ENCODE results near the gene ETFA. TPM values are rescaled to one million over a fixed set of nuclear protein-coding genes. Genes with fewer than 3 reads are reported as not detected.

The ETFA gene
- total RNA-seq, 1 experiment from 2014 or later = 84.4 TPM

- DNase-seq (ENCODE audit: low spot score) (no peak), ATAC-seq (no peak)
- Mint-ChIP-seq H3K9me3 (no peaks in the 10 kb centered on the region), H3K27me3 (ENCODE audit: low read depth) (peaks cover 97% of the 10 kb centered on the region), H3K4me1 (peaks cover 34% of the 10 kb centered on the region), H3K27ac (no peak overlapping the region), H3K4me3 (peak overlapping the region; percentile 70), H3K36me3 (no peaks in the 10 kb centered on the region)
- ChIA-PET POLR2A (interaction anchor here (2.8 kb wide), 1 partner anchor 9 kb away, joined by 29 read pairs; the partner anchor contains the start of gene ISL2), CTCF (interaction anchor here (0.6 to 2.7 kb wide), 5 partner anchors 9 to 272 kb away, joined by 3 to 20 read pairs (median 5); partner anchors contain the start of gene ISL2)
- TF ChIP-seq FOXP1 (CRISPR knock-in tag; IDR thresholded peaks at IDR 0.05; ENCODE audit: borderline replicate concordance) = no peak
- TF ChIP-seq NFYB (CRISPR knock-in tag; conservative IDR thresholded peaks at IDR 0.05; ENCODE audit: low read depth) = no peak
- TF ChIP-seq SOX15 (CRISPR knock-in tag; IDR thresholded peaks at IDR 0.05) = no peak
- no peak for TF ChIP-seq ZBTB21 (CRISPR knock-in tag; IDR thresholded peaks at IDR 0.05; ENCODE audit: borderline replicate concordance)
- no peak for TF ChIP-seq NFATC4 (CRISPR knock-in tag; IDR thresholded peaks at IDR 0.05)
- no peak for TF ChIP-seq NR1H2 (CRISPR knock-in tag; IDR thresholded peaks at IDR 0.05)
- no peak for TF ChIP-seq OVOL2 (CRISPR knock-in tag; IDR thresholded peaks at IDR 0.05; ENCODE audit: borderline replicate concordance)
- no peak for TF ChIP-seq RORB (CRISPR knock-in tag; IDR thresholded peaks at IDR 0.05)
- TF ChIP-seq ATF3 (CRISPR knock-in tag; conservative IDR thresholded peaks at IDR 0.05) = no peak
- no peak for TF ChIP-seq ZNF121 (CRISPR knock-in tag; IDR thresholded peaks at IDR 0.05)
- no peak for TF ChIP-seq ZNF281 (CRISPR knock-in tag; IDR thresholded peaks at IDR 0.05)
- TF ChIP-seq IRF1 (CRISPR knock-in tag; IDR thresholded peaks at IDR 0.05) = no peak
- no peak for TF ChIP-seq ETV6 (CRISPR knock-in tag; IDR thresholded peaks at IDR 0.05)
- no peak for TF ChIP-seq ZNF425 (CRISPR knock-in tag; conservative IDR thresholded peaks at IDR 0.05)
- TF ChIP-seq ZNF396 (CRISPR knock-in tag; IDR thresholded peaks at IDR 0.05; ENCODE audit: borderline replicate concordance) = no peak
These were observed 33.8 kb upstream of the ETFA start for GRCh38 chr15:76344893-76345582.

- DNase-seq (ENCODE audit: low spot score) (no peak), ATAC-seq (no peak)
- Mint-ChIP-seq H3K9me3 (no peaks in the 10 kb centered on the region), H3K36me3 (no peaks in the 10 kb centered on the region), H3K27ac (no peak overlapping the region), H3K27me3 (ENCODE audit: low read depth) (peaks cover 97% of the 10 kb centered on the region), H3K4me1 (peaks cover 48% of the 10 kb centered on the region), H3K4me3 (no peak overlapping the region)
- ChIA-PET POLR2A (no interaction called here), CTCF (interaction anchor here (1.3 kb wide), 1 partner anchor 10 kb away, joined by 3 read pairs; no protein-coding TSS in a partner anchor)
- no peak for TF ChIP-seq ZNF671 (CRISPR knock-in tag; IDR thresholded peaks at IDR 0.05)
- TF ChIP-seq ARID4B (CRISPR knock-in tag; IDR thresholded peaks at IDR 0.05; ENCODE audit: borderline replicate concordance) = no peak
- TF ChIP-seq MAX (CRISPR knock-in tag; IDR thresholded peaks at IDR 0.05) = no peak
- no peak for TF ChIP-seq MXD4 (CRISPR knock-in tag; IDR thresholded peaks at IDR 0.05; ENCODE audit: borderline replicate concordance)
These were observed 32.2 kb upstream of the ETFA start for GRCh38 chr15:76343313-76343996.
